GM10266 (cell line): ENCODE measurements around the gene CHAF1A.

Experiments
- DNase-seq: peaks from one replicate; pipeline ENCODE4 v3.0.0; 2012; ENCODE audit errors: extremely low spot score
- CTCF ChIP-seq: IDR thresholded peaks from 2 replicates; pipeline ENCODE4 v1.5.1; 2012; ENCODE audit warnings: mild to moderate bottlenecking, low read depth; ENCODE audit not compliant: control insufficient read depth, insufficient read depth; ENCODE audit errors: missing control alignments

The CHAF1A gene

GRCh38 chr19:4362831-4363545, 39.5 kb upstream of the CHAF1A start:
- peak; percentile 23 for TF ChIP-seq CTCF
- DNase-seq: no peak

- DNase-seq: no peak
- TF ChIP-seq CTCF: no peak
Measured at GRCh38 chr19:4363571-4364304, 38.7 kb upstream of the CHAF1A start.

GRCh38 chr19:4365341-4365740, 37.1 kb upstream of the CHAF1A start:
- no peak for TF ChIP-seq CTCF
- DNase-seq: no peak

GRCh38 chr19:4365791-4366665, 36.4 kb upstream of the CHAF1A start:
- no peak for TF ChIP-seq CTCF
- no peak for DNase-seq

GRCh38 chr19:4366666-4367335, 35.6 kb upstream of the CHAF1A start:
- no peak for TF ChIP-seq CTCF
- no peak for DNase-seq

- no peak for DNase-seq
- no peak for TF ChIP-seq CTCF
Measured at GRCh38 chr19:4367336-4367723, 35.1 kb upstream of the CHAF1A start.
